Astrocyte (in vitro differentiated cells and primary cell): Measurements from ENCODE around the gene AP1G2.
A peak's percentile ranks its signal among the peaks of the same experiment; 100 is the strongest.

Source experiments
- CTCF ChIP-seq: IDR thresholded peaks from 2 replicates; pipeline ENCODE4 v1.5.1; 2011; ENCODE audit warnings: low read depth, mild to moderate bottlenecking, inconsistent platforms, low read length, moderate library complexity; ENCODE audit not compliant: insufficient read depth
- EZH2 ChIP-seq: IDR thresholded peaks from 2 replicates; pipeline ENCODE4 v1.6.1; 2012; ENCODE audit warnings: mild to moderate bottlenecking, low read length, inconsistent platforms; ENCODE audit not compliant: insufficient read depth

- TF ChIP-seq CTCF (peak; percentile 54), EZH2 (no peak)
Measured at GRCh38 chr14:23539248-23540140, 28.1 kb downstream of the AP1G2 start.
